IMR-90 (cell line): Measurements from ENCODE around the gene ACVR1. TPM values are rescaled to one million over a fixed set of nuclear protein-coding genes. Genes with fewer than 3 reads are reported as not detected.

Experiments
- ATAC-seq: fragments of 200-7000 bp; cut with Tn5 transposase; 2 replicates; pipeline ENCODE4 v1.9.1; 2020; ENCODE audit warnings: low read depth, mild to moderate bottlenecking, moderate library complexity
- BruUV-seq: library from RNA; stranded (reverse); fragments of 400-500 nt; replicated peaks from 2 replicates; lab custom pipeline; 2021; lab: Mats Ljungman, UMichigan
- CTCF ChIA-PET: fragments of 300-600 bp; formaldehyde crosslinking; extraction: SDS; loops from one replicate; lab custom pipeline; 2021; ENCODE audit warnings: antibody characterized with exemption; lab: Yijun Ruan, JAX
- POLR2A ChIA-PET: fragments of 300-600 bp; sonication (Branson Sonifier 250); formaldehyde crosslinking; loops from one replicate; lab custom pipeline; 2022; ENCODE audit warnings: antibody characterized with exemption; ENCODE audit not compliant: unreplicated experiment; lab: Charles Lee
- DNase-seq: peaks from one replicate; pipeline ENCODE4 v3.0.0; 2013
- H2AFZ ChIP-seq: replicated peaks from 2 replicates; pipeline ENCODE3; 2013; ENCODE audit warnings: low read length, mild to moderate bottlenecking; ENCODE audit not compliant: poor library complexity
- H2AK5ac ChIP-seq: 2 replicates; pipeline ENCODE4 v1.6.1; 2013; ENCODE audit warnings: low read depth, low read length, inconsistent platforms
- H2AK9ac ChIP-seq: replicated peaks from 2 replicates; pipeline ENCODE3; 2013; ENCODE audit warnings: mild to moderate bottlenecking, low read depth, low read length, moderate library complexity; ENCODE audit not compliant: poor library complexity
- H2BK120ac ChIP-seq: 2 replicates; pipeline ENCODE4 v1.6.1; 2013; ENCODE audit warnings: low read depth, low read length, inconsistent platforms
- H2BK15ac ChIP-seq: 3 replicates; pipeline ENCODE4 v1.6.1; 2013; ENCODE audit warnings: low read depth, low read length, inconsistent platforms
- H2BK20ac ChIP-seq: 2 replicates; pipeline ENCODE4 v1.6.1; 2013; ENCODE audit warnings: low read depth, mild to moderate bottlenecking, inconsistent platforms, low read length, moderate library complexity
- H2BK5ac ChIP-seq: 2 replicates; pipeline ENCODE4 v1.6.1; 2013; ENCODE audit warnings: mild to moderate bottlenecking, low read depth, low read length, inconsistent platforms; ENCODE audit not compliant: poor library complexity, severe bottlenecking
- H3K14ac ChIP-seq: replicated peaks from 2 replicates; pipeline ENCODE4 v1.6.1; 2013; ENCODE audit warnings: low read depth, low read length, inconsistent platforms
- H3K18ac ChIP-seq: 2 replicates; pipeline ENCODE4 v1.6.1; 2013; ENCODE audit warnings: low read depth, low read length, control low read depth
- H3K23ac ChIP-seq: 2 replicates; pipeline ENCODE4 v1.6.1; 2013; ENCODE audit warnings: low read depth, low read length, inconsistent platforms
- H3K27ac ChIP-seq: 2 replicates; pipeline ENCODE4 v1.5.1; 2013; ENCODE audit warnings: mild to moderate bottlenecking, control low read depth, low read length; ENCODE audit not compliant: insufficient read depth
- H3K27me3 ChIP-seq: 2 replicates; pipeline ENCODE4 v1.6.1; 2013; ENCODE audit warnings: low read length; ENCODE audit not compliant: control insufficient read depth, insufficient read depth
- H3K36me3 ChIP-seq: 2 replicates; pipeline ENCODE4 v1.6.1; 2013; ENCODE audit warnings: low read length, mixed read lengths; ENCODE audit not compliant: control insufficient read depth, insufficient read depth
- H3K4ac ChIP-seq: 2 replicates; pipeline ENCODE4 v1.6.1; 2013; ENCODE audit warnings: low read depth, low read length, inconsistent platforms
- H3K4me1 ChIP-seq: 2 replicates; pipeline ENCODE4 v1.6.1; 2013; ENCODE audit warnings: low read length, mixed read lengths; ENCODE audit not compliant: control insufficient read depth, insufficient read depth
- H3K4me2 ChIP-seq: 2 replicates; pipeline ENCODE4 v1.6.1; 2013; ENCODE audit warnings: low read depth, mild to moderate bottlenecking, control low read depth, low read length, moderate library complexity
- H3K4me3 ChIP-seq: 2 replicates; pipeline ENCODE4 v1.5.1; 2013; ENCODE audit warnings: low read depth, mild to moderate bottlenecking, control low read depth, low read length, moderate library complexity; ENCODE audit not compliant: insufficient read depth
- H3K56ac ChIP-seq: 2 replicates; pipeline ENCODE4 v1.6.1; 2013; ENCODE audit warnings: low read length, inconsistent platforms; ENCODE audit not compliant: insufficient read depth; ENCODE audit errors: extremely low read depth
- H3K79me1 ChIP-seq, 2 experiments: 2 replicates each; pipeline ENCODE4 v1.6.1; 2013; ENCODE audit warnings: low read length in 2 of 2, inconsistent platforms in 1 of 2, low read depth in 1 of 2
- H3K9ac ChIP-seq: 2 replicates; pipeline ENCODE4 v1.6.1; 2013; ENCODE audit warnings: low read depth, low read length, control low read depth
- H3K9me1 ChIP-seq: 2 replicates; pipeline ENCODE4 v1.6.1; 2013; ENCODE audit warnings: low read length, inconsistent platforms; ENCODE audit not compliant: insufficient read depth
- H3K9me3 ChIP-seq: 2 replicates; pipeline ENCODE4 v1.6.1; 2013; ENCODE audit warnings: low read length; ENCODE audit not compliant: control insufficient read depth, insufficient read depth
- H4K20me1 ChIP-seq: 2 replicates; pipeline ENCODE4 v1.6.1; 2013; ENCODE audit warnings: low read length, inconsistent platforms; ENCODE audit not compliant: insufficient read depth
- H4K5ac ChIP-seq: 2 replicates; pipeline ENCODE4 v1.6.1; 2013; ENCODE audit warnings: mild to moderate bottlenecking, low read depth, low read length, control low read depth
- H4K8ac ChIP-seq, 2 experiments: 2 replicates each; pipeline ENCODE4 v1.6.1; 2013; ENCODE audit warnings: low read depth in 2 of 2, low read length in 2 of 2, control low read depth in 1 of 2, inconsistent platforms in 1 of 2
- H4K91ac ChIP-seq: 2 replicates; pipeline ENCODE4 v1.6.1; 2013; ENCODE audit warnings: low read depth, low read length, inconsistent platforms; ENCODE audit not compliant: insufficient read depth
- CEBPB ChIP-seq: IDR thresholded peaks from 2 replicates; pipeline ENCODE4 v1.6.1; 2012; ENCODE audit warnings: low read depth, low read length, improper control_type of control experiment
- FOS ChIP-seq: fragments of 150-350 bp; IDR thresholded peaks from 2 replicates; pipeline ENCODE4 v1.6.1; 2016; ENCODE audit warnings: low read depth, low read length
- MAFK ChIP-seq: IDR thresholded peaks from 2 replicates; pipeline ENCODE4 v1.6.1; 2012; ENCODE audit warnings: low read depth, low read length, improper control_type of control experiment
- SMC3 ChIP-seq: fragments of 150-350 bp; IDR thresholded peaks from 2 replicates; pipeline ENCODE4 v1.6.1; 2016; ENCODE audit warnings: low read depth, mild to moderate bottlenecking, antibody characterized with exemption, low read length, moderate library complexity
- WGBS, 2 experiments: methylation state at CpG; one replicate each; pipeline versions ENCODE4 v1.1.5 to v1.1.7; 2013; ENCODE audit warnings: missing lambda C conversion rate in 2 of 2; ENCODE audit not compliant: insufficient read length in 1 of 2; ENCODE audit errors: extremely low coverage in 2 of 2; 5-methylcytosine and 5-hydroxymethylcytosine counted together
- dilution Hi-C: fragments of 300-500 bp; cut with HindIII; formaldehyde crosslinking; loops from one replicate; pipeline ENCODE4 v1.14.3; 2018; ENCODE audit warnings: low sequenced_read_pairs; ENCODE audit not compliant: unreplicated experiment
- in situ Hi-C: fragments of 300-500 bp; cut with MboI; formaldehyde crosslinking; loops from 3 replicates; pipeline ENCODE4 v1.14.3; 2019; ENCODE audit warnings: low sequenced_read_pairs, inconsistent platforms, mixed read lengths
- intact Hi-C: fragments of 100-400 bp; cut with micrococcal nuclease; formaldehyde crosslinking; loops from 2 replicates; pipeline ENCODE4 v1.10.0; 2022
- polyA plus RNA-seq, 3 experiments: library from polyadenylated mRNA; depleted of rRNA; stranded (reverse); fragments of >200 nt; gene quantifications; 2 replicates each; pipeline ENCODE4 v1.2.3, GENCODE V29; 2012; ENCODE audit warnings: low replicate concordance in 1 of 3
- total RNA-seq: library from RNA; depleted of rRNA; stranded (reverse); fragments of >200 nt; gene quantifications from 2 replicates; pipeline ENCODE4 v1.2.3, GENCODE V29; 2012

The ACVR1 gene
- total and polyA plus RNA-seq, 2 of the 4 experiments (the other 2 are of a cell fraction), result 21.1 to 40.8 TPM

- H3K4ac ChIP-seq, result no peak overlapping the region
- DNase-seq, result peak; percentile 11
- no peak overlapping the region for H2AK5ac ChIP-seq
- no peak overlapping the region for H4K8ac ChIP-seq
- H3K79me1 ChIP-seq, result no peaks in the 10 kb centered on the region; a peak in 1 of 4 replicates
- H3K23ac ChIP-seq, result no peak overlapping the region
- no peak overlapping the region for H2AFZ ChIP-seq
- no peak overlapping the region for H2BK20ac ChIP-seq
- ChIA-PET POLR2A (no interaction called here), CTCF (no interaction called here)
- BruUV-seq, result no TSS peak
- intact Hi-C loops, result no loop called here
- TF ChIP-seq MAFK, result no peak
- TF ChIP-seq SMC3, result 0 out of 2 replicates have a peak, but pooled peaks have one; percentile 2
- TF ChIP-seq FOS, result no peak
- no peak for TF ChIP-seq CEBPB
- no CpG with 5 or more reads among the region's 3 CpGs for WGBS, 2 experiments
- H3K9me3 ChIP-seq, result peaks cover 3% of the 10 kb centered on the region
- peaks cover 2% of the 10 kb centered on the region; the same call in 1 of the 2 replicates for H3K36me3 ChIP-seq
- H4K5ac ChIP-seq, result no peak overlapping the region
- no peak for ATAC-seq
- H3K4me1 ChIP-seq, result no peaks in the 10 kb centered on the region
- no peak overlapping the region for H2AK9ac ChIP-seq
- no peak overlapping the region for H3K4me2 ChIP-seq
- no peak overlapping the region for H3K27ac ChIP-seq
- in situ Hi-C loops, result no loop called here
- no peak overlapping the region for H3K4me3 ChIP-seq
- no peak overlapping the region for H3K14ac ChIP-seq
- H4K91ac ChIP-seq, result no peak overlapping the region
- no peaks in the 10 kb centered on the region for H3K9me1 ChIP-seq
- H3K9ac ChIP-seq, result no peak overlapping the region
- no peaks in the 10 kb centered on the region for H4K20me1 ChIP-seq
- no peak overlapping the region for H2BK5ac ChIP-seq
- no peak overlapping the region for H3K18ac ChIP-seq
- no peak overlapping the region for H3K56ac ChIP-seq
- H3K27me3 ChIP-seq, result no peaks in the 10 kb centered on the region
- dilution Hi-C loops, result no loop called here
- no peak overlapping the region for H2BK15ac ChIP-seq
- H2BK120ac ChIP-seq, result no peak overlapping the region
Observed at GRCh38 chr2:157722580-157723234, 153.4 kb downstream of the ACVR1 start.
